K562 (cell line): ENCODE results near the gene SLC35E3. TPM values are rescaled to one million over a fixed set of nuclear protein-coding genes. Genes with fewer than 3 reads are reported as not detected.

Source experiments
- ATAC-seq: fragments of 200-7000 bp; cut with Tn5 transposase; 3 replicates; pipeline ENCODE4 v1.9.1; 2020; ENCODE audit warnings: moderate library complexity
- BruUV-seq: library from RNA; stranded (reverse); fragments of 400-500 nt; replicated peaks from 2 replicates; lab custom pipeline; 2021; lab: Mats Ljungman, UMichigan
- CTCF ChIA-PET: fragments of 300-600 bp; formaldehyde crosslinking; extraction: SDS; loops from one replicate; lab custom pipeline; 2021; ENCODE audit warnings: low intra/inter-chr PET ratio; lab: Yijun Ruan, JAX
- POLR2A ChIA-PET: fragments of 300-600, 350-650 bp; sonication (Branson Sonifier 250); formaldehyde crosslinking; extraction: SDS; loops from one replicate; lab custom pipeline; 2021; ENCODE audit warnings: antibody characterized with exemption, inconsistent platforms; lab: Yijun Ruan, JAX
- DNase-seq, 4 experiments: peaks; one replicate each; pipeline versions ENCODE4 v3.0.0 to v3.0.0-alpha.2; 2011 to 2018; ENCODE audit warnings: low spot score in 3 of 4, mixed read lengths in 3 of 4; ENCODE audit errors: extremely low read depth in 1 of 4
- FAIRE-seq: peaks from 2 replicates; lab custom pipeline; 2011; peaks lifted over from hg19 to GRCh38; lab: Jason Lieb, UNC
- H2AFZ ChIP-seq: 2 replicates; pipeline ENCODE4 v1.6.0; 2011; ENCODE audit warnings: low read depth, low read length, control low read depth, inconsistent platforms
- H3K27ac ChIP-seq: fragments of 200-600 bp; 3 replicates; pipeline ENCODE4 v1.8.0; 2011; ENCODE audit warnings: low read depth, mild to moderate bottlenecking, control low read depth, inconsistent platforms, low read length, moderate library complexity, mixed read lengths; ENCODE audit errors: extremely low read depth
- H3K27me3 ChIP-seq, 2 experiments: fragments of 300-600 bp in 1 of 2; 2 replicates in 1 of 2; 3 replicates in 1 of 2; pipeline versions ENCODE4 v1.6.0 to v1.8.0; 2011; ENCODE audit warnings: inconsistent platforms in 2 of 2, low read length in 2 of 2, mild to moderate bottlenecking in 1 of 2, mixed read lengths in 1 of 2, moderate library complexity in 1 of 2; ENCODE audit not compliant: control insufficient read depth in 2 of 2, insufficient read depth in 2 of 2
- H3K36me3 ChIP-seq: fragments of 300-600 bp; 3 replicates; pipeline ENCODE4 v1.8.0; 2011; ENCODE audit warnings: mild to moderate bottlenecking, low read length, inconsistent platforms; ENCODE audit not compliant: control insufficient read depth, insufficient read depth
- H3K4me1 ChIP-seq, 2 experiments: fragments of 200-600 bp in 1 of 2; replicated peaks in 1 of 2; 2 replicates in 1 of 2; 3 replicates in 1 of 2; pipeline versions ENCODE4 v1.5.1 to v1.8.0; 2011; ENCODE audit warnings: inconsistent platforms in 2 of 2, low read length in 2 of 2, mild to moderate bottlenecking in 1 of 2, mixed read lengths in 1 of 2, moderate library complexity in 1 of 2; ENCODE audit not compliant: control insufficient read depth in 2 of 2, insufficient read depth in 2 of 2
- H3K4me2 ChIP-seq: 2 replicates; pipeline ENCODE4 v1.6.1; 2011; ENCODE audit warnings: low read length, control low read depth, inconsistent platforms, mixed read lengths; ENCODE audit not compliant: insufficient read depth
- H3K4me3 ChIP-seq: fragments of 200-600 bp; sonication (generic), shearing (Covaris generic); 2 replicates; pipeline ENCODE4 v1.5.1; 2016; ENCODE audit warnings: control low read depth, inconsistent platforms
- H3K79me2 ChIP-seq: fragments of 200-600 bp; 3 replicates; pipeline ENCODE4 v1.8.0; 2011; ENCODE audit warnings: low read length, inconsistent platforms; ENCODE audit not compliant: control insufficient read depth, insufficient read depth
- H3K9ac ChIP-seq, 2 experiments: 2 replicates each; pipeline versions ENCODE4 v1.6.0 to v1.6.1; 2011; ENCODE audit warnings: low read depth in 2 of 2, low read length in 2 of 2, control low read depth in 1 of 2, inconsistent platforms in 1 of 2, mild to moderate bottlenecking in 1 of 2, mixed read lengths in 1 of 2; ENCODE audit not compliant: insufficient read depth in 1 of 2
- H3K9me1 ChIP-seq: one replicate; pipeline ENCODE4 v1.6.0; 2011; ENCODE audit warnings: inconsistent platforms, mild to moderate bottlenecking, low read length, moderate library complexity; ENCODE audit not compliant: control insufficient read depth, insufficient read depth
- H3K9me3 ChIP-seq: replicated peaks from 2 replicates; pipeline ENCODE4 v1.5.1; 2011; ENCODE audit warnings: low read depth, low read length, inconsistent platforms; ENCODE audit not compliant: control insufficient read depth, insufficient read depth
- H4K20me1 ChIP-seq: replicated peaks from 2 replicates; pipeline ENCODE4 v1.6.1; 2011; ENCODE audit warnings: low read length, inconsistent platforms, mixed read lengths; ENCODE audit not compliant: control insufficient read depth, insufficient read depth
- BACH1 ChIP-seq: fragments of 200-800 bp; sonication (Bioruptor generic); IDR thresholded peaks from 2 replicates; pipeline ENCODE4 v1.6.1; 2016; ENCODE audit warnings: missing genetic modification characterization, missing compliant biosample characterization
- ELF1 ChIP-seq: fragments of 200-800 bp; sonication (Bioruptor generic); IDR thresholded peaks from 2 replicates; pipeline ENCODE4 v1.6.1; 2016; ENCODE audit warnings: missing genetic modification characterization, missing compliant biosample characterization
- FOS ChIP-seq: IDR thresholded peaks from 3 replicates; pipeline ENCODE4 v1.6.1; 2011; ENCODE audit not compliant: insufficient read length; ENCODE audit errors: extremely low read depth
- GABPB2 ChIP-seq: fragments of 250-450 bp; sonication (Bioruptor Pico); conservative IDR thresholded peaks from 2 replicates; pipeline ENCODE4 v1.5.1; 2021; ENCODE audit warnings: mild to moderate bottlenecking
- KDM1A ChIP-seq, 2 experiments: fragments of 450-650 bp; IDR thresholded peaks; 2 replicates each; pipeline ENCODE4 v1.6.1; 2016; ENCODE audit warnings: mild to moderate bottlenecking in 2 of 2
- L3MBTL2 ChIP-seq: fragments of 450-650 bp; IDR thresholded peaks from 2 replicates; pipeline ENCODE4 v1.6.1; 2016; ENCODE audit warnings: mild to moderate bottlenecking, moderate library complexity
- MYC ChIP-seq, 2 experiments: fragments of 250-450 bp in 1 of 2; sonication (Bioruptor Pico) in 1 of 2; IDR thresholded peaks; 2 replicates each; pipeline versions ENCODE4 v1.5.1 to v1.6.1; 2012 to 2021; ENCODE audit warnings: low read depth in 2 of 2, borderline replicate concordance in 1 of 2, improper control_type of control experiment in 1 of 2, low read length in 1 of 2, mild to moderate bottlenecking in 1 of 2, moderate library complexity in 1 of 2
- RAD21 ChIP-seq, 2 experiments: fragments of 250-450 bp in 1 of 2; fragments of 450-650 bp in 1 of 2; sonication (Bioruptor Pico) in 1 of 2; formaldehyde crosslinking in 1 of 2; IDR thresholded peaks in 1 of 2; conservative IDR thresholded peaks in 1 of 2; 2 replicates each; pipeline versions ENCODE4 v1.4.0 to v1.8.0; 2020 to 2022; ENCODE audit warnings: mild to moderate bottlenecking in 2 of 2, moderate library complexity in 1 of 2
- THRB ChIP-seq: fragments of 450-650 bp; formaldehyde crosslinking; conservative IDR thresholded peaks from 2 replicates; pipeline ENCODE4 v1.4.0; 2022; ENCODE audit warnings: mild to moderate bottlenecking, missing genetic modification characterization
- U2AF1 ChIP-seq: fragments of 200-400 bp; formaldehyde crosslinking; optimal IDR thresholded peaks from 2 replicates; pipeline ENCODE3; 2017; ENCODE audit warnings: mild to moderate bottlenecking, low read depth, low read length, moderate library complexity
- ZBTB1 ChIP-seq: sonication (generic); formaldehyde crosslinking; IDR thresholded peaks from 2 replicates; pipeline ENCODE4 v1.8.1; 2023; ENCODE audit warnings: missing genetic modification reagents, low read depth, mild to moderate bottlenecking, borderline replicate concordance
- ZNF146 ChIP-seq: IDR thresholded peaks from one replicate; pipeline ENCODE4 v1.6.1; 2018; ENCODE audit warnings: missing compliant biosample characterization; ENCODE audit not compliant: unreplicated experiment
- ZNF778 ChIP-seq: fragments of 450-650 bp; formaldehyde crosslinking; IDR thresholded peaks from 2 replicates; pipeline ENCODE4 v1.4.0; 2020; ENCODE audit warnings: mild to moderate bottlenecking, moderate library complexity
- ZSCAN32 ChIP-seq: fragments of 450-650 bp; formaldehyde crosslinking; IDR thresholded peaks from 2 replicates; pipeline ENCODE4 v1.4.0; 2020; ENCODE audit warnings: mild to moderate bottlenecking, moderate library complexity
- WGBS: fragments of 100-300 bp; shearing (Covaris generic); methylation state at CpG from one replicate; pipeline ENCODE4 v1.1.6; 2016; ENCODE audit warnings: low coverage, mixed read lengths; ENCODE audit not compliant: insufficient coverage; ENCODE audit errors: missing lambda C conversion rate; 5-methylcytosine and 5-hydroxymethylcytosine counted together
- in situ Hi-C: fragments of 300-500 bp; cut with MboI; formaldehyde crosslinking; loops from 4 replicates; pipeline ENCODE4 v1.15.0; 2018; ENCODE audit warnings: inconsistent platforms, mixed read lengths
- intact Hi-C: fragments of 100-400 bp; cut with micrococcal nuclease; formaldehyde crosslinking; loops from 2 replicates; pipeline ENCODE4 v1.14.2; 2022
- polyA plus RNA-seq, 8 experiments: library from polyadenylated mRNA; depleted of rRNA in 4 of 8; stranded (reverse) in 5 of 8; unstranded in 3 of 8; fragments of >200 nt; fragmentation: Nextera tagmentation in 2 of 8; fragmentation: Illumina TruSeq in 1 of 8; extraction: Ambion mirVana in 2 of 8; extraction: Trizol in 1 of 8; gene quantifications; 2 replicates each; pipeline versions ENCODE4 v1.2.1 to v1.2.3, GENCODE V29; 2011 to 2014; ENCODE audit warnings: inconsistent platforms in 1 of 8, missing spikeins in 1 of 8
- total RNA-seq, 7 experiments: library from RNA; depleted of rRNA in 6 of 7; stranded (reverse); fragments of >200 nt in 6 of 7; fragmentation: Illumina TruSeq in 2 of 7; extraction: Trizol in 2 of 7; gene quantifications; 2 replicates each; pipeline versions ENCODE4 v1.2.1 to v1.2.3, GENCODE V29; 2011 to 2021; ENCODE audit warnings: low replicate concordance in 1 of 7
- TF ChIP-seq, protein P1 (sequence below): fragments of 450-650 bp; IDR thresholded peaks from 2 replicates; pipeline ENCODE4 v1.6.1; 2016; ENCODE audit warnings: missing biosample characterization, missing genetic modification characterization
- TF ChIP-seq, protein P2 (sequence below): sonication (generic); formaldehyde crosslinking; IDR thresholded peaks from 2 replicates; pipeline ENCODE4 v1.4.0; 2020; ENCODE audit warnings: mild to moderate bottlenecking, missing genetic modification reagents

The SLC35E3 gene
- total and polyA plus RNA-seq, 9 of the 15 experiments (the other 6 are each of a cell fraction or from before 2014, with no cell fraction given): 1.2 to 5.9 (median 3.8) TPM

GRCh38 chr12:68807576-68808387, 61.8 kb downstream of the SLC35E3 start, which contains the start of gene MDM2:
TSS of gene MDM2 (plus strand) at chr12:68808177. CDS start at chr12:68808478, 301 bp downstream.
- no peaks in the 10 kb centered on the region for H3K9me1 ChIP-seq
- intact Hi-C loops: loop anchor here (1.0 kb wide), 1 partner anchor 61 kb away; the partner anchor contains the start of gene SLC35E3
- no peaks in the 10 kb centered on the region; the same call in 1 of the 2 replicates for H4K20me1 ChIP-seq
- peak within 1 kb of the TSS; percentile 90 for H3K4me2 ChIP-seq
- FAIRE-seq (peak; percentile 88), ATAC-seq (peak; percentile 92), DNase-seq (peak; percentile 95 to 99 (median 96))
- ChIA-PET POLR2A (interaction anchor here (0.6 to 3.2 kb wide), 15 partner anchors 11 to 1594 kb away, joined by 3 to 41 read pairs (median 4); partner anchors contain the start of gene SLC35E3), CTCF (interaction anchor here (0.5 kb wide), 1 partner anchor 60 kb away, joined by 3 read pairs; no protein-coding TSS in a partner anchor)
- under 1% methylated on average over 52 of the region's 72 CpGs for WGBS
- H3K4me3 ChIP-seq: peak within 1 kb of the TSS; percentile 95
- peak within 1 kb of the TSS; percentile 99 for H3K27ac ChIP-seq
- H3K79me2 ChIP-seq: peaks cover 49% of the 10 kb centered on the region
- in situ Hi-C loops: no loop called here
- H3K36me3 ChIP-seq: peaks cover 30% of the 10 kb centered on the region
- no peaks in the 10 kb centered on the region for H3K27me3 ChIP-seq
- BruUV-seq: no TSS peak
- peak within 1 kb of the TSS; percentile 94 for H2AFZ ChIP-seq
- peak within 1 kb of the TSS; percentile 99 for H3K9ac ChIP-seq
- peaks cover 14 to 24% of the 10 kb centered on the region in 2 experiments for H3K4me1 ChIP-seq
- H3K9me3 ChIP-seq: no peaks in the 10 kb centered on the region
- no peak for TF ChIP-seq BACH1 (tag)
- TF ChIP-seq, protein P1, sequence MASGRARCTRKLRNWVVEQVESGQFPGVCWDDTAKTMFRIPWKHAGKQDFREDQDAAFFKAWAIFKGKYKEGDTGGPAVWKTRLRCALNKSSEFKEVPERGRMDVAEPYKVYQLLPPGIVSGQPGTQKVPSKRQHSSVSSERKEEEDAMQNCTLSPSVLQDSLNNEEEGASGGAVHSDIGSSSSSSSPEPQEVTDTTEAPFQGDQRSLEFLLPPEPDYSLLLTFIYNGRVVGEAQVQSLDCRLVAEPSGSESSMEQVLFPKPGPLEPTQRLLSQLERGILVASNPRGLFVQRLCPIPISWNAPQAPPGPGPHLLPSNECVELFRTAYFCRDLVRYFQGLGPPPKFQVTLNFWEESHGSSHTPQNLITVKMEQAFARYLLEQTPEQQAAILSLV (tag): no peak
- no peak for TF ChIP-seq ZNF778 (CRISPR knock-in tag)
- TF ChIP-seq THRB (CRISPR knock-in tag): no peak; the same call in 1 of the 2 replicates
- TF ChIP-seq U2AF1: peak; percentile 78
- peak; percentile 89 for TF ChIP-seq L3MBTL2
- peak; percentile 72; the same call in 1 of the 2 replicates for TF ChIP-seq ZBTB1
- no peak for TF ChIP-seq FOS
- TF ChIP-seq ELF1 (tag): peak; percentile 61; the same call in 1 of the 2 replicates
- TF ChIP-seq ZNF146 (CRISPR knock-in tag): no peak
- TF ChIP-seq ZSCAN32 (CRISPR knock-in tag): no peak
- TF ChIP-seq MYC (IDR thresholded peaks at IDR 0.05; ENCODE audit: low read depth, low read length): peak; percentile 88
- TF ChIP-seq MYC (CRISPR knock-in tag; IDR thresholded peaks at IDR 0.05; ENCODE audit: borderline replicate concordance, low read depth): peak; percentile 84; the same call in 1 of the 2 replicates
- TF ChIP-seq, protein P2, sequence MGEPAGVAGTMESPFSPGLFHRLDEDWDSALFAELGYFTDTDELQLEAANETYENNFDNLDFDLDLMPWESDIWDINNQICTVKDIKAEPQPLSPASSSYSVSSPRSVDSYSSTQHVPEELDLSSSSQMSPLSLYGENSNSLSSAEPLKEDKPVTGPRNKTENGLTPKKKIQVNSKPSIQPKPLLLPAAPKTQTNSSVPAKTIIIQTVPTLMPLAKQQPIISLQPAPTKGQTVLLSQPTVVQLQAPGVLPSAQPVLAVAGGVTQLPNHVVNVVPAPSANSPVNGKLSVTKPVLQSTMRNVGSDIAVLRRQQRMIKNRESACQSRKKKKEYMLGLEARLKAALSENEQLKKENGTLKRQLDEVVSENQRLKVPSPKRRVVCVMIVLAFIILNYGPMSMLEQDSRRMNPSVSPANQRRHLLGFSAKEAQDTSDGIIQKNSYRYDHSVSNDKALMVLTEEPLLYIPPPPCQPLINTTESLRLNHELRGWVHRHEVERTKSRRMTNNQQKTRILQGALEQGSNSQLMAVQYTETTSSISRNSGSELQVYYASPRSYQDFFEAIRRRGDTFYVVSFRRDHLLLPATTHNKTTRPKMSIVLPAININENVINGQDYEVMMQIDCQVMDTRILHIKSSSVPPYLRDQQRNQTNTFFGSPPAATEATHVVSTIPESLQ (CRISPR knock-in tag): 0 out of 2 replicates have a peak, but pooled peaks have one; percentile 53
- no peak for TF ChIP-seq GABPB2
- TF ChIP-seq RAD21 (CRISPR knock-in tag; conservative IDR thresholded peaks at IDR 0.05 in 1 of 2, IDR thresholded peaks at IDR 0.05 in 1 of 2): peak in 1 of 2 experiments; percentile 20; a peak in 1 of 4 replicates
- TF ChIP-seq KDM1A (IDR thresholded peaks at IDR 0.05): no peak
